GM19099 (cell line): Measurements from ENCODE around the gene TMEM259.
A peak's percentile ranks its signal among the peaks of the same experiment; 100 is the strongest.

ENCODE experiments used
- POLR2A ChIP-seq: IDR thresholded peaks from 3 replicates; pipeline ENCODE4 v1.6.1; 2011; ENCODE audit warnings: low read depth; ENCODE audit not compliant: insufficient read length; ENCODE audit errors: extremely low read depth

TMEM259 gene

GRCh38 chr19:993831-994393 is 27.0 kb downstream of the TMEM259 start:
- TF ChIP-seq POLR2A, result no peak

- no peak for TF ChIP-seq POLR2A
These were observed 27.5 kb downstream of the TMEM259 start for GRCh38 chr19:993361-993830.

GRCh38 chr19:992670-993055 is 28.3 kb downstream of the TMEM259 start:
- no peak for TF ChIP-seq POLR2A

- no peak for TF ChIP-seq POLR2A
These were observed 28.8 kb downstream of the TMEM259 start for GRCh38 chr19:991932-992669.

- TF ChIP-seq POLR2A, result no peak
These were observed 29.6 kb downstream of the TMEM259 start for GRCh38 chr19:991174-991931.

- TF ChIP-seq POLR2A, result no peak
These were observed 30.2 kb downstream of the TMEM259 start for GRCh38 chr19:990746-991145.

- no peak for TF ChIP-seq POLR2A
These were observed 30.8 kb downstream of the TMEM259 start for GRCh38 chr19:990119-990571.

- no peak for TF ChIP-seq POLR2A
These were observed 31.4 kb downstream of the TMEM259 start for GRCh38 chr19:989381-990081.

- TF ChIP-seq POLR2A, result no peak
These were observed 32.4 kb downstream of the TMEM259 start for GRCh38 chr19:988510-988909.

GRCh38 chr19:988081-988480 is 32.8 kb downstream of the TMEM259 start:
- no peak for TF ChIP-seq POLR2A

GRCh38 chr19:986083-986482 is 34.8 kb downstream of the TMEM259 start:
- no peak for TF ChIP-seq POLR2A

- TF ChIP-seq POLR2A, result peak; percentile 64
These were observed 36.6 kb downstream of the TMEM259 start, which contains the start of gene WDR18 for GRCh38 chr19:984165-984967. Gene WDR18 (plus strand): TSS chr19:984345. CDS start chr19:984354, 9 bp downstream.

- no peak for TF ChIP-seq POLR2A
These were observed 38.3 kb downstream of the TMEM259 start for GRCh38 chr19:982567-983170.
